A549 (cell line): ENCODE measurements around the gene FHAD1.

Experiments
- HEYL ChIP-seq: fragments of 250-450 bp; sonication (Bioruptor Pico); IDR thresholded peaks from 2 replicates; pipeline ENCODE4 v1.8.0; 2021; ENCODE audit warnings: mild to moderate bottlenecking, moderate library complexity
- MAZ ChIP-seq: fragments of 150-350 bp; IDR thresholded peaks from 2 replicates; pipeline ENCODE4 v1.6.1; 2014; ENCODE audit warnings: antibody characterized with exemption, low read depth, low read length, borderline replicate concordance
- NPAS2 ChIP-seq: fragments of 250-450 bp; sonication (Bioruptor Pico); IDR thresholded peaks from 2 replicates; pipeline ENCODE4 v1.8.0; 2022; ENCODE audit warnings: mild to moderate bottlenecking, moderate library complexity, borderline replicate concordance
- POLR2A ChIP-seq: IDR thresholded peaks from 2 replicates; pipeline ENCODE4 v1.6.1; 2012; ENCODE audit warnings: mild to moderate bottlenecking, low read length
- TF ChIP-seq, protein P1 (sequence below): fragments of 250-450 bp; sonication (Bioruptor Pico); IDR thresholded peaks from 2 replicates; pipeline ENCODE4 v1.5.0; 2021; ENCODE audit warnings: mild to moderate bottlenecking, moderate library complexity, borderline replicate concordance
- TF ChIP-seq, protein P2 (sequence below): fragments of >200 bp; sonication (Bioruptor Twin); formaldehyde crosslinking; IDR thresholded peaks from 3 replicates; pipeline ENCODE4 v1.6.1; 2016
- TF ChIP-seq, protein P3 (sequence below): fragments of >200 bp; sonication (Bioruptor Twin); formaldehyde crosslinking; IDR thresholded peaks from 3 replicates; pipeline ENCODE4 v1.5.1; 2016

DNA sequence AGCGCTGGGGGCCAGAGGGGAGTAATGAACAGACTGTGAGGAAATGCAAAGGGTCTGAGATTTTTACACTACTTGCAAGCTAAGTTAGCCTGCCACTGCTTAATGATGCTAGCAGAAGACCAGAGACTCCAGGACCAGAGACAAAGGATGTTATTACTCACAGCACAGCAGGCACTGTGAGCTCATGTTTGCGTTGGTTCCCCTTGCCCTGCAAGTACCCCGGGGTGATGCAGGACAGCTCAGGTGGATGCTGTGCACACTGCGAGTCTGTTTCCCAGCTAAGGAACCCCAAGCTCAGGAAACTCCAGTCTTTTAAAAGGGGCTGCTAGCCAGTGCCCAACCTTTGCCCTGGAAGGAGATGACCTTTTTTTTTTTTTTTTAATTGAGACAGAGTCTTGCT is 1.2 kb downstream of the FHAD1 start:
- TF ChIP-seq POLR2A (no peak), MAZ (no peak), HEYL (no peak), NPAS2 (CRISPR knock-in tag) (no peak)
- TF ChIP-seq, protein P1, sequence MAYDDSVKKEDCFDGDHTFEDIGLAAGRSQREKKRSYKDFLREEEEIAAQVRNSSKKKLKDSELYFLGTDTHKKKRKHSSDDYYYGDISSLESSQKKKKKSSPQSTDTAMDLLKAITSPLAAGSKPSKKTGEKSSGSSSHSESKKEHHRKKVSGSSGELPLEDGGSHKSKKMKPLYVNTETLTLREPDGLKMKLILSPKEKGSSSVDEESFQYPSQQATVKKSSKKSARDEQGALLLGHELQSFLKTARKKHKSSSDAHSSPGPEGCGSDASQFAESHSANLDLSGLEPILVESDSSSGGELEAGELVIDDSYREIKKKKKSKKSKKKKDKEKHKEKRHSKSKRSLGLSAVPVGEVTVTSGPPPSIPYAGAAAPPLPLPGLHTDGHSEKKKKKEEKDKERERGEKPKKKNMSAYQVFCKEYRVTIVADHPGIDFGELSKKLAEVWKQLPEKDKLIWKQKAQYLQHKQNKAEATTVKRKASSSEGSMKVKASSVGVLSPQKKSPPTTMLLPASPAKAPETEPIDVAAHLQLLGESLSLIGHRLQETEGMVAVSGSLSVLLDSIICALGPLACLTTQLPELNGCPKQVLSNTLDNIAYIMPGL (CRISPR knock-in tag): no peak
- TF ChIP-seq, protein P2, sequence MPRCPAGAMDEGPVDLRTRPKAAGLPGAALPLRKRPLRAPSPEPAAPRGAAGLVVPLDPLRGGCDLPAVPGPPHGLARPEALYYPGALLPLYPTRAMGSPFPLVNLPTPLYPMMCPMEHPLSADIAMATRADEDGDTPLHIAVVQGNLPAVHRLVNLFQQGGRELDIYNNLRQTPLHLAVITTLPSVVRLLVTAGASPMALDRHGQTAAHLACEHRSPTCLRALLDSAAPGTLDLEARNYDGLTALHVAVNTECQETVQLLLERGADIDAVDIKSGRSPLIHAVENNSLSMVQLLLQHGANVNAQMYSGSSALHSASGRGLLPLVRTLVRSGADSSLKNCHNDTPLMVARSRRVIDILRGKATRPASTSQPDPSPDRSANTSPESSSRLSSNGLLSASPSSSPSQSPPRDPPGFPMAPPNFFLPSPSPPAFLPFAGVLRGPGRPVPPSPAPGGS: no peak
- TF ChIP-seq, protein P3, sequence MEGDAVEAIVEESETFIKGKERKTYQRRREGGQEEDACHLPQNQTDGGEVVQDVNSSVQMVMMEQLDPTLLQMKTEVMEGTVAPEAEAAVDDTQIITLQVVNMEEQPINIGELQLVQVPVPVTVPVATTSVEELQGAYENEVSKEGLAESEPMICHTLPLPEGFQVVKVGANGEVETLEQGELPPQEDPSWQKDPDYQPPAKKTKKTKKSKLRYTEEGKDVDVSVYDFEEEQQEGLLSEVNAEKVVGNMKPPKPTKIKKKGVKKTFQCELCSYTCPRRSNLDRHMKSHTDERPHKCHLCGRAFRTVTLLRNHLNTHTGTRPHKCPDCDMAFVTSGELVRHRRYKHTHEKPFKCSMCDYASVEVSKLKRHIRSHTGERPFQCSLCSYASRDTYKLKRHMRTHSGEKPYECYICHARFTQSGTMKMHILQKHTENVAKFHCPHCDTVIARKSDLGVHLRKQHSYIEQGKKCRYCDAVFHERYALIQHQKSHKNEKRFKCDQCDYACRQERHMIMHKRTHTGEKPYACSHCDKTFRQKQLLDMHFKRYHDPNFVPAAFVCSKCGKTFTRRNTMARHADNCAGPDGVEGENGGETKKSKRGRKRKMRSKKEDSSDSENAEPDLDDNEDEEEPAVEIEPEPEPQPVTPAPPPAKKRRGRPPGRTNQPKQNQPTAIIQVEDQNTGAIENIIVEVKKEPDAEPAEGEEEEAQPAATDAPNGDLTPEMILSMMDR: no peak
